ENCODE measurements around the gene APBA3. TPM values are rescaled to one million over a fixed set of nuclear protein-coding genes. Genes with fewer than 3 reads are reported as not detected.

Gene APBA3
- total and polyA plus RNA-seq, 8 donors: 15.5 to 24.7 (median 19.8) TPM

DNA sequence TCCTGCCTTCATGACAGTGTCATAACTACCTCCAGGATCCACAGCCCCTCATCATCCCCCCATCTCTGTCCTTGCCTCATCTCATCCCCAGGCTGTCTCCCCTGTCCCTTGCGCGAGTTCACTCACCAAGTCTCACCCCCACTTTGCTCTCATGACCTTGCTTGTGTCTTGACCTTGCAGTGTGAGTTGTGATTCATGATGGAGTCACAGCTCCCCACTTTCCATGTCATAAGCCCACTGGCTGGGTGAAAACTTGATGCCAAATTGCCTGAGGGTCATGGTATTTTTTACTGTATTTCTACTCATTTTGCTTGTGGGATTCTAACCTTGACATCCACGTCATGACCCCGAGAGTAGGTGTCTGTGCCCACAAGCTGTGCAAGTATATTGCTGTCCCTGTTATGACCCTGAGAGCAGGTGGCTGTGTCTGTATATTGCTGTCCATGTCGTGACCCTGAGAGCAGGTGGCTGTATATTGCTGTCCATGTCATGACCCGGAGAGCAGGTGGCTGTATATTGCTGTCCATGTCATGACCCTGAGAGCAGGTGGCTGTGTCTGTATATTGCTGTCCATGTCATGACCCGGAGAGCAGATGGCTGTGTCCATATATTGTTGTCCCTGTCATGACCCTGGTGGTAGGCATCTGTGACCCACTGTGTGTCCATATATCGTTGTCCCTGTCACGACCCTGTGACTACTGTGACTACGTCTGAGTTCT is 23.8 kb downstream of the APBA3 start:
- ATAC-seq: no peak
- DNase-seq: no peak
- no peak for TF ChIP-seq CTCF (IDR thresholded peaks at IDR 0.05)
- Histone ChIP-seq H3K27ac (no peak overlapping the region), H3K27me3 (peaks cover 0 to 12% of the 10 kb centered on the region in 2 donors), H3K4me1 (no peaks in the 10 kb centered on the region), H3K36me3 (peaks cover 0 to 4% of the 10 kb centered on the region in 2 donors), H3K4me3 (no peak overlapping the region), H3K9me3 (no peaks in the 10 kb centered on the region)
- intact Hi-C loops (cut with DNase I): no loop called here

DNA sequence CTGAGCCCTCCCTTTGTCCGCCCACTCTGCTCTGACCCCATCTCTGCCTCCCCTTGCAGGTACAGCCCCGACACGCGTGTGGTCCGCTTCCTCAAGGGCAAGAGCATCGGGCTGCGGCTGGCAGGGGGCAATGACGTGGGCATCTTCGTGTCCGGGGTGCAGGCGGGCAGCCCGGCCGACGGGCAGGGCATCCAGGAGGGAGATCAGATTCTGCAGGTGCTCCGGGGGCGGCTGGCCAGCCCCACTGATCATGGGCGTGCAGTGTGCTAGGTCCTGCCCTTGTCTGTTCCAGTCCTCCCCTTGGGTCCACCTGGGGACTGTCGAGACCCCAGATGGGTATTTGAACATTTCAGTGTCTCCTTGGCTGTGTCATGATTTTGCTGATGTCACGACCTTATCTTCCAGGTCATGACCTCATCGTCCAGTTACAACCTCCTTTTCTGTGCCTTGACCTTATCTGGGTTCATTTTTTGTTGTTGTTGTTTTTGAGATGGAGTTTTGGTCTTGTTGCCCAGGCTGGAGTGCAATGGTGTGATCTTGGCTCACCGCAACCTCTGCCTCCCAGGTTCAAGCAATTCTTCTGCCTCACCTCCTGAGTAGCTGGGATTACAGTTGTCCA is 25.3 kb downstream of the APBA3 start:
- Histone ChIP-seq H3K4me1 (no peaks in the 10 kb centered on the region), H3K36me3 (peaks cover 0 to 4% of the 10 kb centered on the region in 2 donors), H3K27ac (no peak overlapping the region), H3K9me3 (no peaks in the 10 kb centered on the region), H3K27me3 (peaks cover 0 to 12% of the 10 kb centered on the region in 2 donors), H3K4me3 (no peak overlapping the region)
- TF ChIP-seq CTCF (IDR thresholded peaks at IDR 0.05): no peak
- intact Hi-C loops (cut with DNase I): no loop called here
- DNase-seq: peak in 1 of 4 donors; percentile 48
- ATAC-seq: no peak

DNA sequence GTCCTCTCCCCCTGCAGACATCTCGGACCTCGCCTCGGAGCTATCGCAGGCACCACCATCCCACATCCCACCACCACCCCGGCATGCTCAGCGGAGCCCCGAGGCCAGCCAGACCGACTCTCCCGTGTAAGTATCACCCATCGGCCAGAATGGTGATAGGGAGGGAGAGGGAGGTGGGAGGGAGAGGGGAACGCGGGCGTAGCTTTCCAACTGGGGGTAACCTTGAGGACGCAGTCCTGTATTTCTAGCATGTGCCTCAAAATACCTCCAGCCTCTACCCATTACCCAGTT is 27.2 kb downstream of the APBA3 start:
- DNase-seq: peak in 1 of 4 donors; percentile 63
- Histone ChIP-seq H3K4me1 (no peaks in the 10 kb centered on the region), H3K4me3 (no peak overlapping the region), H3K9me3 (no peaks in the 10 kb centered on the region), H3K36me3 (no peaks in the 10 kb centered on the region), H3K27ac (no peak overlapping the region), H3K27me3 (peaks cover 0 to 12% of the 10 kb centered on the region in 2 donors)
- ATAC-seq: no peak
- intact Hi-C loops (cut with DNase I): no loop called here
- no peak for TF ChIP-seq CTCF (IDR thresholded peaks at IDR 0.05)

DNA sequence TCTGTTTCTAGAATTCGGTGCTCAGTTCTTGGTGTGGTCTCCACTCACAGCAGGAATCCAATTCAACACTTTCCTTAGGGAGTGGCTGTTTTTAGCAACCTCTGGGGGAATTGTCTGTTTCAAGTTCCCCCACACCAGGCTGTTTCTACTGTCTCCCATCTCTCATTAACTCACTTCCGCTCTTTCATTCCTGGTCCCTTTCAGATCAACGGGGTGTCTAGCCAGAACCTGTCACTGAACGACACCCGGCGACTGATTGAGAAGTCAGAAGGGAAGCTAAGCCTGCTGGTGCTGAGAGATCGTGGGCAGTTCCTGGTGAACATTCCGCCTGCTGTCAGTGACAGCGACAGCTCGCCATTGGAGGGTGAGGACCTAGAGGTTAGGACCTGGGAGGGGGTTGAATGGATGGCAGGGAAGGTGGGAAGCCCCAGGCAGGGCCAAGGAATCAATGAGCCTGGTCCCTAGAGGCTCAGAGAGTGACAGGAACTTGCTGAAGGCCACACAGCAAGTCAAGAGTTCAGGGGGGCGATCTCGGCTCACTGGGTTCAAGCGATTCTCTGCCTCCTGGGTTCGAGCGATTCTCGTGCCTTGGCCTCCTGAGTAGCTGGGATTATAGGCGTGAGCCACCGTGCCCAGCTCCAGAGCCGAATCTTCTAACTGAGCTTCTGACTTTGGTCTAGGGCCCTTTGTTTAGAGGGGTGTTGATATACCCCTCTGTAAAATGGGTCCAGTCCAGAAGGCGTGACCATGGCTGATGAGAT is 27.8 kb downstream of the APBA3 start:
- intact Hi-C loops (cut with DNase I): no loop called here
- peak in 1 of 4 donors; percentile 39 for DNase-seq
- no peak overlapping the region for H3K27ac ChIP-seq
- H3K4me3 ChIP-seq: no peak overlapping the region
- no peak for TF ChIP-seq CTCF (IDR thresholded peaks at IDR 0.05)
- H3K36me3 ChIP-seq: no peaks in the 10 kb centered on the region
- ATAC-seq: no peak
- no peaks in the 10 kb centered on the region for H3K4me1 ChIP-seq
- H3K27me3 ChIP-seq: peaks cover 0 to 12% of the 10 kb centered on the region in 2 donors
- H3K9me3 ChIP-seq: no peaks in the 10 kb centered on the region

- TF ChIP-seq CTCF (IDR thresholded peaks at IDR 0.05): no peak
- Histone ChIP-seq H3K36me3 (no peaks in the 10 kb centered on the region), H3K4me1 (no peaks in the 10 kb centered on the region), H3K27ac (no peak overlapping the region), H3K9me3 (no peaks in the 10 kb centered on the region), H3K4me3 (no peak overlapping the region), H3K27me3 (peaks cover 0 to 12% of the 10 kb centered on the region in 2 donors)
- ATAC-seq (no peak), DNase-seq (no peak)
- intact Hi-C loops (cut with DNase I): no loop called here
Measured at GRCh38 chr19:3732108-3732507, 29.4 kb downstream of the APBA3 start.
